SK-N-MC (cell line): Measurements from ENCODE around the gene ARHGAP31.

ENCODE experiments used
- EZH2 ChIP-seq: fragments of 200-600 bp; sonication (generic); IDR thresholded peaks from one replicate; pipeline ENCODE4 v1.6.1; 2017; ENCODE audit warnings: antibody characterized with exemption
- POLR2AphosphoS5 ChIP-seq: IDR thresholded peaks from 2 replicates; pipeline ENCODE4 v1.6.1; 2012; ENCODE audit warnings: mild to moderate bottlenecking, low read depth, low read length, borderline replicate concordance

DNA sequence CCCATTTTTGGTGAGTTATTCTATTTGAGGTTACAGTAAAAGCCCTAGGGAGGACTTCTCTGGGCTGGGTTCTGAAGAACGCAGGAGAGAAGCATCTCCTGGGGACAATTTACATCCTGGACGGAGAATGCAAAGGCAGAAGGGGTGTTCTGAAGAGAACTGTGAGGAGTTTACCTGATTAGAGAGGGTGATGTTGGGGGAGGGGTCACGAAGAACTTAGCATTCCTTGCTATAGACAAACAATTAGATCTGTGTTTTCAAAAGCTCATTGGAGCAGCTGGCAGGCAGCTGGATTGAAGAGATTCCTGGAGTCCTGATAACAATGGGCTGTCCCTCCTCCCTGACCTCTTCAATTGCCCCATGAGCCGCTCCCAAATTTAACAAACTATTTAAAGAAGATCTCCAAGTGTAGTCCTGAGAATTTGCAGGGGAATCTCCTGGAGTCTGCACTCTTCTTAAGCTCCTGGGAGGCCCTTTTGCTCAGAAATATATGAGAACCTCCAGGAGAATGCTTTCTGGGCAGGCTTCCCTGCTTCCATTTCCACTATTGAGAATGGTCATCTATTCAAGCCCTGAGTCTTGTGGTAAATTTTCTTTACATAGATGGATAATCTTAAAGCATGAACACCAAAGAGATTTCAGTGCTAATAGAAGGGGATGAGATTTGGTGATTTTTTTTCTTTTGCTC lies 55.3 kb downstream of the ARHGAP31 start:
- TF ChIP-seq EZH2 (no peak), POLR2AphosphoS5 (no peak)
